Uterus (tissue), 2 donors: ENCODE data around the gene FBN2.

Source experiments
- POLR2A ChIP-seq, 2 donors: fragments of 450-650 bp; IDR thresholded peaks; one replicate each; pipeline ENCODE4 v1.6.1; 2016; ENCODE audit warnings: antibody characterized with exemption in 2 of 2, mild to moderate bottlenecking in 1 of 2, moderate library complexity in 1 of 2
- TF ChIP-seq, protein P1 (sequence below), 4 experiments: fragments of 200-600 bp in 2 of 4; fragments of 450-650 bp in 2 of 4; sonication (generic) in 2 of 4; IDR thresholded peaks; one replicate each; pipeline ENCODE4 v1.5.1; 2016 to 2019; ENCODE audit warnings: antibody characterized with exemption in 4 of 4, mild to moderate bottlenecking in 2 of 4, moderate library complexity in 1 of 4

DNA sequence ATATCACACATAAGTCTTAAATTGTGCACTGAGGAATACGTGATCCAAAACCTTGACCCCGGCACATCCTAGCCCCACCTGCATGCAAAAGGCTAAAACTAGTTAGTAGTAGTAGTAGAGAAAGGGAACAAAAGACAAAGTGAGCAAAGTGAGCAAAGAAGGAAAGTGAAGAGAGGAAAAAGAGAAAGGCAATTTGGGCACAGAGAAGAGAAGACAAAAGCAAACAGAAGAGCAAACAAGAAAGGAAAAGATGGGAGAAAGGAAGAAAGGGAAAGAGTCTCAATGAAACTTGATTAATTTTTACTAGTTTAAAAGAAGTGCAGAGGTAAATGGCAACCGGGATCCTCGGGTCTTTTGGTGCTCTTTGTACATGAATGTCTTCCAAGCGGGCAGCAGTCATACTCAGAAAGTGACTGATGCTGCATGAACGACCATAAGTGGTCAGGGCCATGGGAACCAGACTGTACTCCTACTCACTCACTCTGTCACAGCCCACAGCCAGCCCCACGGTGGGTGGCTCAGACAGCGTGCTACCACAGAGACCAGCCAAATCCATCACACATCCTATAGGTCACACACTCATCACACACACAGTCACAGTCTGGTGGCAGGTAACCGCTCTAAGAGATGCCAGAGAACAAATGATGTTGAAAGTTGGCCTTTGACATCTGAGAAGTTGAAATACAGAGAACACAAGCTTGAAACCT lies 203.9 kb downstream of the FBN2 start:
- TF ChIP-seq, protein P1, sequence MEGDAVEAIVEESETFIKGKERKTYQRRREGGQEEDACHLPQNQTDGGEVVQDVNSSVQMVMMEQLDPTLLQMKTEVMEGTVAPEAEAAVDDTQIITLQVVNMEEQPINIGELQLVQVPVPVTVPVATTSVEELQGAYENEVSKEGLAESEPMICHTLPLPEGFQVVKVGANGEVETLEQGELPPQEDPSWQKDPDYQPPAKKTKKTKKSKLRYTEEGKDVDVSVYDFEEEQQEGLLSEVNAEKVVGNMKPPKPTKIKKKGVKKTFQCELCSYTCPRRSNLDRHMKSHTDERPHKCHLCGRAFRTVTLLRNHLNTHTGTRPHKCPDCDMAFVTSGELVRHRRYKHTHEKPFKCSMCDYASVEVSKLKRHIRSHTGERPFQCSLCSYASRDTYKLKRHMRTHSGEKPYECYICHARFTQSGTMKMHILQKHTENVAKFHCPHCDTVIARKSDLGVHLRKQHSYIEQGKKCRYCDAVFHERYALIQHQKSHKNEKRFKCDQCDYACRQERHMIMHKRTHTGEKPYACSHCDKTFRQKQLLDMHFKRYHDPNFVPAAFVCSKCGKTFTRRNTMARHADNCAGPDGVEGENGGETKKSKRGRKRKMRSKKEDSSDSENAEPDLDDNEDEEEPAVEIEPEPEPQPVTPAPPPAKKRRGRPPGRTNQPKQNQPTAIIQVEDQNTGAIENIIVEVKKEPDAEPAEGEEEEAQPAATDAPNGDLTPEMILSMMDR (IDR thresholded peaks at IDR 0.05), result no peak
- no peak for TF ChIP-seq POLR2A (IDR thresholded peaks at IDR 0.05)
